Measurements from ENCODE around the gene C16orf78. TPM values are rescaled to one million over a fixed set of nuclear protein-coding genes. Genes with fewer than 3 reads are reported as not detected.

The C16orf78 gene
- total RNA-seq, 2 experiments from 2014 or later = not detected

DNA sequence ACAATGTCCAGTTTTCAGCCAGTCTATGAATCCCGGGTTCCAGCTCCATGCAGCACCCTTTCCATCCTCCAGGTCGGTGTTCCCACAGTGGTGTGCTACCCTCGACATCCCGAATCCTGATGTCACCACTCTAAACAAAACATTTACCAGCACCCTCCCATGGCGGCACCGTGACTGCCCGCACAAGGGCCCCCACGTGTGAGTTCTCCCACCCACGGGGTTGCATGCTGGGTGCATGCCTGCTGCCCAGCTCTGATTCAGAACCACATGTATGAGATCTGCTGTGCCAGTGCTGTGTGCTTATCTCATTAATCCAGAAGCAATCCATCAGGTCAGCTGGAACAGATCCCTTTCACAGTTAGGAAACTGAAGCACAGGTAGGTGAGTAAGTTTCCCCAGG, 57.4 kb downstream of the C16orf78 start:
- ATAC-seq (ENCODE audit: poor library complexity) = no peak
- intact Hi-C loops (cut with DNase I, micrococcal nuclease) = no loop called here
- no peak overlapping the region for H3K27ac ChIP-seq (ENCODE audit: low read depth in 1 of 2, low read length in 2 of 2)
- peaks cover 0 to 2% of the 10 kb centered on the region in 2 experiments for H3K27me3 ChIP-seq (ENCODE audit: control insufficient read depth in 1 of 2, insufficient read depth in 2 of 2, low read length in 2 of 2)
- peaks cover 4% of the 10 kb centered on the region for H3K9me3 Mint-ChIP-seq
- H3K27ac Mint-ChIP-seq = no peak overlapping the region
- no peaks in the 10 kb centered on the region for H3K36me3 Mint-ChIP-seq (ENCODE audit: low read depth)
- TF ChIP-seq, protein P1, sequence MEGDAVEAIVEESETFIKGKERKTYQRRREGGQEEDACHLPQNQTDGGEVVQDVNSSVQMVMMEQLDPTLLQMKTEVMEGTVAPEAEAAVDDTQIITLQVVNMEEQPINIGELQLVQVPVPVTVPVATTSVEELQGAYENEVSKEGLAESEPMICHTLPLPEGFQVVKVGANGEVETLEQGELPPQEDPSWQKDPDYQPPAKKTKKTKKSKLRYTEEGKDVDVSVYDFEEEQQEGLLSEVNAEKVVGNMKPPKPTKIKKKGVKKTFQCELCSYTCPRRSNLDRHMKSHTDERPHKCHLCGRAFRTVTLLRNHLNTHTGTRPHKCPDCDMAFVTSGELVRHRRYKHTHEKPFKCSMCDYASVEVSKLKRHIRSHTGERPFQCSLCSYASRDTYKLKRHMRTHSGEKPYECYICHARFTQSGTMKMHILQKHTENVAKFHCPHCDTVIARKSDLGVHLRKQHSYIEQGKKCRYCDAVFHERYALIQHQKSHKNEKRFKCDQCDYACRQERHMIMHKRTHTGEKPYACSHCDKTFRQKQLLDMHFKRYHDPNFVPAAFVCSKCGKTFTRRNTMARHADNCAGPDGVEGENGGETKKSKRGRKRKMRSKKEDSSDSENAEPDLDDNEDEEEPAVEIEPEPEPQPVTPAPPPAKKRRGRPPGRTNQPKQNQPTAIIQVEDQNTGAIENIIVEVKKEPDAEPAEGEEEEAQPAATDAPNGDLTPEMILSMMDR (IDR thresholded peaks at IDR 0.05) = no peak
- DNase-seq = no peak
- peaks cover 3% of the 10 kb centered on the region for H3K27me3 Mint-ChIP-seq
- no peak overlapping the region for H3K4me3 Mint-ChIP-seq
- H3K9me3 ChIP-seq (ENCODE audit: control insufficient read depth in 1 of 2, insufficient read depth in 1 of 2, low read length in 2 of 2) = peaks cover 0 to 6% of the 10 kb centered on the region in 2 experiments
- ChIA-PET CTCF (no interaction called here), POLR2A (no interaction called here)
- no peaks in the 10 kb centered on the region for H3K36me3 ChIP-seq (ENCODE audit: insufficient read depth, low read length)
- no peaks in the 10 kb centered on the region for H3K4me1 ChIP-seq (ENCODE audit: insufficient read depth, low read length)
- no peak overlapping the region for H3K4me3 ChIP-seq (ENCODE audit: low read length)
- no peaks in the 10 kb centered on the region for H3K4me1 Mint-ChIP-seq (ENCODE audit: low read depth)

DNA sequence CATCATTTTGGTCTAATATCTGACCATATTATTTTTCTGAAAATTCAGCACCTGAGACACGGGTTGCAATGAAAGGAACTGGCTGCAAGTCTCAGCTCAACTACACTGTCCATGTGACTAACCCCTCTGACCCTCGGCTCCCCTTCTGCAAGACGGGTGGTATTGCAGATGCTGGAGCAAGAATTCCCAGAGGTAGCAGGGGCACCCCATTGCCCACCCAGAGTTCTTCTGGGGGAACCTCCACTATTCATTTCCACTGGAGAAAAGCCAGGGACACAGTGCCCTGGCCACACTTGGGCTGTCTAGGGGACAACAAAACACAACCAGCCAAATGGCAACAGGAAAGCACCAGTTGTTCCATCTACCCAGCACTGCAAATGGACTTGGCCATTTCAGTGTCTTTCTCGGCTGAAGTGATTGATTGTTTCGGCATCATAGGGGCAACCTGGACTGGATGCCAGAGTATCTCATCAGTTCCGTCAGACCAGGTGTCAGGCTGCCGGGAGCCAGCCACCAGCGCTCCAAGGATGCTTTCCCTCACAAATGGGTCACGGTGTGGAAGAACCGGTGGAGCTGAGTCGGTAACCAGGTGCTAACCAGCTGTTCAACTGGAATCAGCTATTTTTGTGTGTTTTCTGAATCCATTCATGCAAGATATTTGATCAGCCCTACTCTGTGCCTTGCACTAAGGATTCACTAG, 58.1 kb downstream of the C16orf78 start:
- peaks cover 4% of the 10 kb centered on the region for H3K9me3 Mint-ChIP-seq
- Histone ChIP-seq H3K4me3 (ENCODE audit: low read length) (no peak overlapping the region), H3K27me3 (ENCODE audit: control insufficient read depth in 1 of 2, insufficient read depth in 2 of 2, low read length in 2 of 2) (peaks cover 0 to 2% of the 10 kb centered on the region in 2 experiments), H3K27ac (ENCODE audit: low read depth in 1 of 2, low read length in 2 of 2) (no peak overlapping the region), H3K9me3 (ENCODE audit: control insufficient read depth in 1 of 2, insufficient read depth in 1 of 2, low read length in 2 of 2) (peaks cover 0 to 6% of the 10 kb centered on the region in 2 experiments), H3K36me3 (ENCODE audit: insufficient read depth, low read length) (no peaks in the 10 kb centered on the region), H3K4me1 (ENCODE audit: insufficient read depth, low read length) (no peaks in the 10 kb centered on the region)
- no peaks in the 10 kb centered on the region for H3K36me3 Mint-ChIP-seq (ENCODE audit: low read depth)
- H3K4me1 Mint-ChIP-seq (ENCODE audit: low read depth) = no peaks in the 10 kb centered on the region
- ATAC-seq (ENCODE audit: poor library complexity) (no peak), DNase-seq (no peak)
- CTCF ChIA-PET = no interaction called here
- intact Hi-C loops (cut with DNase I, micrococcal nuclease) = no loop called here
- H3K27me3 Mint-ChIP-seq = peaks cover 3% of the 10 kb centered on the region
- POLR2A ChIA-PET = no interaction called here
- TF ChIP-seq, protein P1 (IDR thresholded peaks at IDR 0.05) = no peak
- H3K27ac Mint-ChIP-seq = no peak overlapping the region
- H3K4me3 Mint-ChIP-seq = no peak overlapping the region

DNA sequence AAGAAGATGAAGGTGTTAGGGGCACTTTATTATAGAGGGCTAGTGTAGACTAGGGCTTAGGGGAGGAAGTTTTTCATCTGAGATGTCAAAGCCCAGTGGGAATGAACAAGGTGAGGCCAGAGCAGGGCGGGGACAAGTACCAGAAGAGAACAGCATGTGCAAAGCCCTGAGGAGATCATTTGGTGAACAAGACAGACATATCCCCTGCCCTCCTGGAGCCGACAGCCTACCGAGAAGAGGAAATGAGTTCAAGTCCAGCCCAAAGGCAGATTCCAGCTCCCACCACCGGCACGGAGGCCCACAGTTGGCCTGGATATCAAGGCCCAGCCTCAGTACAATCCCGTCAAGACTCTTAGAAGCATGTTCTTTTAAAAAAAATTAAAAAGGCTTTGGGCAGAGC, 61.1 kb downstream of the C16orf78 start:
- ChIA-PET CTCF (no interaction called here), POLR2A (no interaction called here)
- DNase-seq (no peak), ATAC-seq (ENCODE audit: poor library complexity) (no peak)
- no peaks in the 10 kb centered on the region for H3K4me1 ChIP-seq (ENCODE audit: insufficient read depth, low read length)
- peaks cover 0 to under 1% of the 10 kb centered on the region in 2 experiments for H3K27me3 ChIP-seq (ENCODE audit: control insufficient read depth in 1 of 2, insufficient read depth in 2 of 2, low read length in 2 of 2)
- H3K27me3 Mint-ChIP-seq = peaks cover 3% of the 10 kb centered on the region
- no peak overlapping the region for H3K27ac ChIP-seq (ENCODE audit: low read depth in 1 of 2, low read length in 2 of 2)
- H3K36me3 ChIP-seq (ENCODE audit: insufficient read depth, low read length) = no peaks in the 10 kb centered on the region
- peaks cover 0 to 6% of the 10 kb centered on the region in 2 experiments for H3K9me3 ChIP-seq (ENCODE audit: control insufficient read depth in 1 of 2, insufficient read depth in 1 of 2, low read length in 2 of 2)
- no peaks in the 10 kb centered on the region for H3K36me3 Mint-ChIP-seq (ENCODE audit: low read depth)
- no peak overlapping the region for H3K27ac Mint-ChIP-seq
- TF ChIP-seq, protein P1 (IDR thresholded peaks at IDR 0.05) = no peak
- no peaks in the 10 kb centered on the region for H3K9me3 Mint-ChIP-seq
- H3K4me3 Mint-ChIP-seq = no peak overlapping the region
- intact Hi-C loops (cut with DNase I, micrococcal nuclease) = no loop called here
- H3K4me3 ChIP-seq (ENCODE audit: low read length) = no peak overlapping the region
- H3K4me1 Mint-ChIP-seq (ENCODE audit: low read depth) = no peaks in the 10 kb centered on the region
